Myometrial cell (primary cell): Measurements from ENCODE around the gene LAS1L. TPM values are rescaled to one million over a fixed set of nuclear protein-coding genes. Genes with fewer than 3 reads are reported as not detected.

Experiments used
- total RNA-seq: library from RNA; depleted of rRNA; stranded (reverse); fragments of >200 nt; gene quantifications from 2 replicates; pipeline ENCODE4 v1.2.3, GENCODE V29; 2015

The LAS1L gene
- 21.8 and 25.9 TPM in 2 replicates for total RNA-seq

DNA sequence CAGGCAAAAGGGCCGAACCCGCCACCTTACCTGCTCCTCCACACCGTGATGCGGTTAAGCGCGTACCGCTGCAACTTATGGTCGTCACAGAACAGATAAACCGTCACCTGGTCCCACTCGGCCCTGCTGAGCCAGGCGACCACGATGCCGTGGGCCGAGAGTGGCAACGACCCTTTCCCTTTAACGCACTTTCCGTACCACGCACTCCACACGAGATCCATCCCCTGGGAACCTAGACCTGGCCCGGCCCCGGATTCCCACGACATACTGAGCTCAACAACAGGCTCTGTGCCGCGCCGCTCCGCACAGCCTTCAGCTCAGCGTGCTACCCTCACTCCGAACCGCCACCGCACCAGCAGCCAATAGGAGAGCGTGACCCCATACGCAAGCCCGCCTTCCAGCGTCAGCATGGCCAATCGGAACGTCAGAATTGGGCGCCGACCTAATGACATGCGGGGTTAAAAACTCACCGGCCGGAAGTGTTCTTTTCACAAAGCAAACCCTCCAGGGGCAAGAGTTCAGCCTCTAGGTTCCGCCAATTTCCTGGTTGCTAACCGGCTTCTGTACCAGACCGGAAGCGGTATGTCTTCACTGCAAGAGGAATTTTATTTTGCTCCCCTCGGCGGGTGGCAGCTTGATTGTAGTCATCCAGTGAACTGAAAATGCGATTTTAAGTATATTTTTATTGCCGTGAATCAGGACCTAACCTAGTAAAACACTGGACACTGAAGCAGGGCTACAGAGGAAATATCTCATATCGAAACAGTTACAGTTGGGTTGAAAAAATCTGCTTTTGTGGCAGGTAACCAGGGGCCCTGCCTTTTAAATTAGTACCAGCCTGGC lies at the start of gene LAS1L:
Gene LAS1L, minus strand, starts transcription at position 338 of the 843 bp plus-strand sequence. Its CDS starts 72 bp downstream, at position 266.

Other genes starting within 250 kb of the LAS1L start
- gene MSN, start 132.9 kb upstream of the LAS1L start, total RNA-seq = 397 and 402 TPM in 2 replicates